HG02973 (cell line): ENCODE results near the gene CDK15.
A peak's percentile ranks its signal among the peaks of the same experiment; 100 is the strongest.

Experiments
- ATAC-seq: cut with Tn5 transposase; IDR thresholded peaks from one replicate; pipeline ENCODE4 v1.9.1; 2021; ENCODE audit warnings: moderate library complexity; ENCODE audit not compliant: unreplicated experiment

The CDK15 gene

GRCh38 chr2:201906777-201907562 is 100.6 kb downstream of the CDK15 start:
- ATAC-seq = no peak

GRCh38 chr2:201907563-201907881 is 101.2 kb downstream of the CDK15 start:
- ATAC-seq = no peak

GRCh38 chr2:201908901-201909300 is 102.6 kb downstream of the CDK15 start:
- ATAC-seq = no peak

- ATAC-seq = no peak
Observed at GRCh38 chr2:201909348-201909747, 103.0 kb downstream of the CDK15 start.

GRCh38 chr2:201909961-201910361 is 103.6 kb downstream of the CDK15 start:
- no peak for ATAC-seq

GRCh38 chr2:201911372-201911771 is 105.0 kb downstream of the CDK15 start:
- ATAC-seq = no peak

GRCh38 chr2:201913201-201913600 is 106.9 kb downstream of the CDK15 start:
- no peak for ATAC-seq

GRCh38 chr2:201915446-201915845 is 109.1 kb downstream of the CDK15 start:
- peak; percentile 77 for ATAC-seq

- no peak for ATAC-seq
Observed at GRCh38 chr2:201916565-201916964, 110.2 kb downstream of the CDK15 start.

- ATAC-seq = no peak
Observed at GRCh38 chr2:201918616-201919307, 112.4 kb downstream of the CDK15 start.

- no peak for ATAC-seq
Observed at GRCh38 chr2:201919308-201919634, 112.9 kb downstream of the CDK15 start.

GRCh38 chr2:201923436-201924328 is 117.3 kb downstream of the CDK15 start:
- no peak for ATAC-seq

GRCh38 chr2:201924453-201924852 is 118.1 kb downstream of the CDK15 start:
- ATAC-seq = no peak

- ATAC-seq = no peak
Observed at GRCh38 chr2:201925056-201925455, 118.7 kb downstream of the CDK15 start.

- ATAC-seq = no peak
Observed at GRCh38 chr2:201926067-201926466, 119.7 kb downstream of the CDK15 start.

- no peak for ATAC-seq
Observed at GRCh38 chr2:201928363-201928762, 122.0 kb downstream of the CDK15 start.

- ATAC-seq = no peak
Observed at GRCh38 chr2:201929281-201930026, 123.1 kb downstream of the CDK15 start.

- no peak for ATAC-seq
Observed at GRCh38 chr2:201930043-201930442, 123.7 kb downstream of the CDK15 start.

- no peak for ATAC-seq
Observed at GRCh38 chr2:201930831-201931230, 124.5 kb downstream of the CDK15 start.

- ATAC-seq = no peak
Observed at GRCh38 chr2:201931475-201931874, 125.1 kb downstream of the CDK15 start.

GRCh38 chr2:201931951-201932350 is 125.6 kb downstream of the CDK15 start:
- no peak for ATAC-seq
